Fibroblast of peridontal ligament (primary cell): ENCODE data around the gene TUT7.
"Not testable (repeated sequence)": the region's sequence is repeated elsewhere in the genome, so short reads cannot be mapped to it uniquely, and the experiment has no call there.

Experiments used
- DNase-seq: peaks from one replicate; pipeline ENCODE4 v3.0.0-alpha.2; 2010; ENCODE audit errors: extremely low read depth

Gene TUT7

GRCh38 chr9:86347991-86348390 is 6.2 kb downstream of the TUT7 start:
- DNase-seq, result no peak

GRCh38 chr9:86344818-86345217 is 9.4 kb downstream of the TUT7 start:
- no peak for DNase-seq

- DNase-seq, result no peak
These were observed 11.9 kb downstream of the TUT7 start for GRCh38 chr9:86342269-86342668.

GRCh38 chr9:86341007-86341491 is 13.2 kb downstream of the TUT7 start:
- DNase-seq, result no peak

GRCh38 chr9:86340356-86341006 is 13.7 kb downstream of the TUT7 start:
- no peak for DNase-seq

- DNase-seq, result no peak
These were observed 16.6 kb downstream of the TUT7 start for GRCh38 chr9:86337469-86338108.

GRCh38 chr9:86336058-86336457 is 18.2 kb downstream of the TUT7 start:
- no peak for DNase-seq

GRCh38 chr9:86333651-86334050 is 20.6 kb downstream of the TUT7 start:
- DNase-seq, result no peak

- no peak for DNase-seq
These were observed 24.0 kb downstream of the TUT7 start for GRCh38 chr9:86330186-86330585.

GRCh38 chr9:86329649-86330048 is 24.6 kb downstream of the TUT7 start:
- DNase-seq, result no peak

- no peak for DNase-seq
These were observed 26.1 kb downstream of the TUT7 start for GRCh38 chr9:86328156-86328555.

GRCh38 chr9:86326536-86326935 is 27.7 kb downstream of the TUT7 start:
- DNase-seq, result no peak

GRCh38 chr9:86324901-86325300 is 29.3 kb downstream of the TUT7 start:
- DNase-seq, result peak; percentile 57

GRCh38 chr9:86324308-86324707 is 29.9 kb downstream of the TUT7 start:
- DNase-seq, result peak; percentile 86

- DNase-seq, result peak; percentile 78
These were observed 31.1 kb downstream of the TUT7 start for GRCh38 chr9:86322973-86323644.

- peak; percentile 94 for DNase-seq
These were observed 32.8 kb downstream of the TUT7 start for GRCh38 chr9:86321373-86321772.

GRCh38 chr9:86318187-86318586 is 36.0 kb downstream of the TUT7 start:
- no peak for DNase-seq

- no peak for DNase-seq
These were observed 39.1 kb downstream of the TUT7 start for GRCh38 chr9:86315078-86315477.

GRCh38 chr9:86312959-86313358 is 41.3 kb downstream of the TUT7 start:
- not testable (repeated sequence) for DNase-seq

GRCh38 chr9:86308687-86309086 is 45.5 kb downstream of the TUT7 start:
- no peak for DNase-seq

- no peak for DNase-seq
These were observed 49.9 kb downstream of the TUT7 start for GRCh38 chr9:86304236-86304730.

GRCh38 chr9:86303316-86303975 is 50.8 kb downstream of the TUT7 start:
- DNase-seq, result no peak
